Hippocampal formation (tissue), 2 donors: ENCODE results near the gene ERICH6.
"Not testable (repeated sequence)": the region's sequence is repeated elsewhere in the genome, so short reads cannot be mapped to it uniquely, and the experiment has no call there.

Source experiments
- DNase-seq, 2 donors: peaks; one replicate each; lab custom pipeline; 2025; lab: John Stamatoyannopoulos, UW

ERICH6 gene

DNA sequence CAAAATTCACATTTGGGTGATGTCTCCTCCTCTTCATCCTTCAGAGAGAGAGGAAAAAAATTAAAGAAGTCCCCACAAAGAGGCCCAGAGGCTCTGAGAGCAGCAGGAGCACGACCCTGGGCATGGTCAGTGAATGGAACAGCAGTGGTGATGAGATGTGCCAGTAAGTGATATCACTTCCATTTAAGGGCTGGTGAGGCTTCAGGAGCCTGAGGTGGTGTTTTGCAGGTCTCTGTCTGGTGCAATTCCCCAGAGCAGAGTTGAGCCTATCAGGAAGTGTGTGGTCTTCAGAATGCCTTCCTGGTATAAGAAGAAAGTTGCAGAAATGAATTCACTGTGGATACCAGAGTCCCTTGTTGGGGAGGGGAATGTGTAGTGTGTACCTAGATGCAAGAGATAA is 21.4 kb downstream of the ERICH6 start:
- no peak for DNase-seq

GRCh38 chr3:150681057-150681456 is 22.7 kb downstream of the ERICH6 start:
- no peak for DNase-seq

- no peak for DNase-seq
Measured at GRCh38 chr3:150680562-150680961, 23.2 kb downstream of the ERICH6 start.

DNA sequence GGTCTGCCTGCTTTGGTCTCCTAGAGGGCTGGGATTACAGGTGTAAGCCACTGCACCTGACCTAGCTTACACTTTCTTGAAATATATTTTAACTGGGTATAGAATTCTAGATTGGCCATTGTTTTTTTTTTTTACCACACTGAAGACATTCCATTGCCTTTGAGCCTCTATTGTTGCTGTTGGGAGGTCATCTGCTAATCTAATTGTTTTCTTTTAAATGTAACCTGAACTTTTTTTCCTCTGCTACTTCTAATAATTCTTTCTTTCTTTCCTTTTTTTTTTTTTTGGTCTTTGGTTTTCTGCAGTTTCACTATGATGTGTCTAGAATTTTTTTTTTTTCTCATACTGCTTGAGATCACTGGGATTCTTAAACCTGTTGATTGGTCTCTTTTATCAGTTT is 28.1 kb downstream of the ERICH6 start:
- no peak for DNase-seq

DNA sequence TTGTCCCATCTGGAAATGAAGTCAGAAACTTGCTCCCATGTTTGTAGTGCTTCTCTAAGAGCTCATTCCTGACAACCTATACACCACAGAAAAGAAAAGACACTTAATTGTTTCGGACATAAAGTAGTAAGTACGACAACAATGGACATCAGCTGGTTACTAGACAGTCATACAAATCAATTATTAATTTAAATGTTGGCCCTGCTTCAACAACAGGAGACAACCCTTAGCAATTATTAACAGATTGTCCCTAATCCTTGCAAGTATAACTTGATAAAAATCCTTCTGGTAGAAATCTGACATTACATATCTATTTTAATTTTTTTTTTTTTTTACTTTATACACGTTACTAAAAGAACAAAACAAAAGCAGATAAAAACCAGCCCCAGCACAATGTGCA is 29.8 kb downstream of the ERICH6 start:
- DNase-seq = no peak

- DNase-seq = no peak
Measured at GRCh38 chr3:150666167-150666566, 37.6 kb downstream of the ERICH6 start.

DNA sequence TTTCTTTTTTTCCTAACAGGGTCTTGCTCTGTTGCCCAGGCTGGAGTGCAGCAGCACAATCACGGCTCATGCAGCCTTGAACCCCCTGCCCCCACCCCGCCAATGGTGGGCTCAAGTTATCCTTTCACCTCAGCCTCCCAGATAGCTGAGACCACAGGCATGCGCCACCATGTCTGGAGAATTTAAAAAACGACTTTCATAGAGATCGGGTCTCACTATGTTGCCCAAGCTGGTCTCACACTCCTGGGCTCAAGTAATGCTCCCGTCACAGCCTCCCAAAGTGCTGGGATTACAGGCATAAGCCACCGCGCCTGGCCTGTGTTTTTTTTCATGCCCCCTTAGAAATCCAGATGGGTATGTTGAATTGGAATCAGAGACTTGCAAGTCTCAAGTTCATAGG is 40.3 kb downstream of the ERICH6 start:
- no peak for DNase-seq

DNA sequence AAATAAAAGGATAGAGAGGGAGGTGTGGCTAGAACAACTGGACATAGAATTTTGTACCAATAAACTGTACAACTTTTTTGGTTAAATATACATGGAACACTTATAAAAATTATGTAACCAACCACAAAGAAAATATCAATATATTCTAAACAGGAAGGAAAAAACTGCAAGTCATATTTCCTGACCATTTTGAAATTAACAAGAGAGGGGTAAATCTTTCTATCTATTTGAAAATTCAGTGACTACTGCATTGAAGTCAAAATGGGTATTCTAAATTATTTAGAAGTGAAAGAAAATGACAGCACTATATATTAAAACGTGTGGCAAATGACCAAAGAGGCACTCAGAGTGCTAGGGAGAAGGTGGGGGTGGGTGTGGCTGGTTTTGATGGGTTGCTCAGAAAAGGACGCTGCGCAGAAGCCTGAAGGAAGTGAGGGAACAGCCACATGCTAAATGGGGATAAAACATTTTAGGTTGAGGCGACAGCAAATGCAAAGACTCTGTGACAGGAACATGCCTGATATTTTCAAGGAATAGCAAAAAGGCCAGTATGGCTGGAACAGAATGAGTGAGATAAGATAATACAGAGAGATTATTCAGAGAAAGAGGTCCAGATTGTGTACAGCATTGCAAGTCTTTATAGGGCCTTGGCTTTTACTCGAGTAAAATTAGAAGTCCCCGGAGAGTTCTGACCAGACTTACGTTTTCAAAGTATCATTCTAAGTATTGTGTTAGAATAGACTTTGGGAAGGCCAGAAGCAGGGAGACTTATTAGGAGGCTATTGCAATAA is 41.1 kb downstream of the ERICH6 start:
- DNase-seq = no peak

DNA sequence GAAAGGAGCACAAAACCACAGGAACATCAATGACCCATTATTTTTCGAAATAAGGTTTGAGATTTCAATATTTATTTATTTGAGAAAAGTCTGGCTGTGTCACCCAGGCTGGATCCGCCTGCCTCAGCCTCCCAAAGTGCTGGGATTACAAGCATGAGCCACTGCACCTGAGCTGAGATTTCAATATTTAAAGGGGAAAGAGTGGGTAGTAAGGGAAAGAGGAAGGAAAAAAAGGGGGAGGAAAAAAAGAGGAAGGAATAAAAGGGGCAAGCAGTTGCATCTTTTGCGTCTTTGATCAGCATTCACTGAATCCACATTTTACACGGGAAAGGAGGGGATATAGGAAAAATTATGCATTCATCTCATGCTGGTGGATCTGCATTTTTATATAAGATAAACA is 47.4 kb downstream of the ERICH6 start:
- DNase-seq = no peak

DNA sequence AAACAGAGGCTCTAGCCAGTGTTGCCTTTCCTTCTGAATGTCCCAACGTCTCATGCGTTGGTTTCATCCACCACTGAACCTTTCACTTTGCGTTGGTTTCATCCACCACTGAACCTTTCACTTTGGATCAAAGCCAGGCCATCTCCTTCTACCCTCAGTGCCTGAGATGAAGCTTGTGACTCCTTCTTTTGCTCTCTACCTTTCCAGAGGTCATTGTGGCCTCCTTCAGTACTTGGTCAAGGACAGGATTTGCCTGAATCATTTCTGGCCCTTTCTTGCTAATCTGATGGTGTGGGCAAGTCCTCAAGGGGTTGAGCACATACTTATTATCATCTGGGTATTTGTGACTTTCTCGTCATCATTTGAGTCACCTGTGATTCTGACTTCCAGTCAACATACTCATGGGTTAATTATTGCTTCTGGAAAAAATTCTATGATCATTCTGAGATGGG is 50.6 kb downstream of the ERICH6 start:
- DNase-seq = no peak

GRCh38 chr3:150640256-150640655 is 63.5 kb downstream of the ERICH6 start:
- DNase-seq = no peak

DNA sequence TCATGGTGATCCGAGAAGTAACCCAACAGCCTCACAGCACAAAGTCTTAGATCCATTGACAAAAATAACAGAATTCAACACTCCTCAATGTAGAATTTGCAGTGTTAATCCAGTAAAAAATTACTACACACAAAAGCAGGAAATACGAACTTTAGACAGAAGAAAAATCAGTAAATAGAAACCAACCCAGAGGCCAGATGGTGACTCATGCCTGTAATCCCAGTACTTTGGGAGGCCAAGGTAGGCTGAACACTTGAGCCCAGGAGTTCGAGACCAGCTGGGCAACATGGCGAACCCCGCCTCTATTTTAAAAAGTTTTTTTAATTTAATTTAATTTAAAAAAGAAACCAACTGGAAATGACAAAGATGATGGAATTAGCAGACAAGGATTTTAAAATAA is 64.5 kb downstream of the ERICH6 start:
- DNase-seq = no peak

- DNase-seq = no peak
Measured at GRCh38 chr3:150636258-150636657, 67.5 kb downstream of the ERICH6 start.

- no peak for DNase-seq
Measured at GRCh38 chr3:150635526-150635925, 68.2 kb downstream of the ERICH6 start.

DNA sequence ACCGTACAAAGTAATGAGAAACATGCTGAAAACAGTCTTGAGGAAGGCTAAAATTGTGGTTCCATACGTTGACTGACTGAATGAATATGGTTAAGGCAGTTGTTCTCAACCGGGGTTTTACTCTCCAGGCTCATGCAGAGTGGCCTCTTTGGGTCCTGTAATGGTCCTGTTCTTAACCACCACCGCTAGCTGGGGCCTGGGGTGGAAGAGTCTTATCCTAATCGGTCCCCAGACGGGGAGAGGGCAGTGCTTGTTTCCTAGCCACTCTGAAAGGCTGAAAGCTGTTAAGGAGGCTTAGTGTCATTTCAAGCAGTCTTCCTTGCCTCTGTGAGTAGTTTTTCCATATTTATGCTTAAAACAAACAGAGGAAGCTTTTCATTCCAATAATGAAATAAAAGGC is 68.6 kb downstream of the ERICH6 start:
- no peak for DNase-seq

- DNase-seq = no peak
Measured at GRCh38 chr3:150631515-150632221, 72.1 kb downstream of the ERICH6 start.

- no peak for DNase-seq
Measured at GRCh38 chr3:150627557-150627956, 76.2 kb downstream of the ERICH6 start.

DNA sequence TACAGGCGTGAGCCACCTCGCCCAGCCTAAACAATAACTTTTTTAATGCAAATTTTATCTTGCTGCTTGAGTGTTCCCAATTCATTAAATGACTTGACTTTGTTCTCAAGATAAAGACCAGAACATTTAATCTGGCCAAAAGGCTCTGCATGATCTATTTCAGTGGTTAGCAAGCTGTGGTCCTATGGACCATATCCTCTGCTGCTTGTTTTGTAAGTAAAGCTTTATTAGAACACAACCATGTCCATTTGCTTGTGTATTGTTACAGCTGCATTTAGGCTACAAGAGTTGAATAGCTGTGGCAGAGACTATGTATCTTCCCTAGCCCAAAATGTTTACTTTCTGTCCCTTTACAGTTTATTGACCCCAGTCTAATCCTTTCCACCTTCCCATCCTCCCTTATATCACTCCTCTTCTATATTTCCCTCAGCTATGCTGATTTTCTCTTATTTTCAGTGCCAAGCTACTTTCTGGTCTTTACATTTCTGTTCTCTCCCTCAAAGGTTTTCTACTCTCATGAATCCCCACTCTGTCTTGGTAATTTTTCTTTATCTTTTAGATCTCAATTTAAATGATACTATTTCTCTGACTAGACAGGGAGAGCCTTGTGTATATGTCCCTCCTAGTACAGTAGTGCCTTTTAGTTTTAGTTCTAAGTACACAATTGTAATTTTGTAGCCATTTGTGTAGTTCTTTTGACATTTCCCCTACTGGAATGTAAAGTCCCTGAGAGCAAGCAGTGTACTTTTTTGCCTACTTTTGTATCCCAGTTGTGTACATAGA is 77.4 kb downstream of the ERICH6 start:
- no peak for DNase-seq

DNA sequence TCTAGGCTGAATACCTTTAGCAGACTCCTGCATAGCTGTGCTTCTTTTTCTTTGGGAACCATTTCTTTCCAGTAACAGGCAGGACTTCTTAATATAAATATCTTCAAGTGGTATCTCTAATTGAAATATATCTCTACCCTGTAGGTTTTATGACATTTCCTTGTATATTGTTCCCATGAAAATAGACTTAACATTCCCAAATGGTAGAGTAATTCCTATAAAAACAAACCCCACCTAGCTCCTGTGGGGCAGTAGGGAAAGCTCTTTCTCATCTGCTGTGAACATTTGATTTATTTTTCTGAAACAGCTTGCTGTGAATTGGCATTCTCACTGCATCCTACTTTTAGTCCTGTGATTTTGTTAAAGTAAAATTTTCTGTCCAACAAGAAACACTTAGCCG is 79.8 kb downstream of the ERICH6 start:
- DNase-seq = no peak

DNA sequence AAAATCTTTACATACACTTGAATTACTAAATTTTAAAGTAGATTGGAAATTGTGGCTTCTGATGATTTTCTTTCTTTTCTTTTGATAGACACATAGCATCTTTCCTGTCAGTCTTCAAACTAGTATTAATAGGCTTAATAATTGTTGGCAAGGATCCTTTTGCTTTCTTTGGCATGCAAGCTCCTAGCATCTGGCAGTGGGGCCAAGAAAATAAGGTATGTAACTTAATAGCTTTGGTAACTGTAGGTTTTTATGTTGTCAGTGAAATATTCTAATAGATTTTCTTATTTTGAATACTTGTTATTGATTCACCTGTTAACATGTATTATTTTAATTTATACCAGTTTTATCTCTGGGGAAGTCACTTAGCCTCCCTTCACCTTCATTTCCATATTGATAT is 80.8 kb downstream of the ERICH6 start:
- DNase-seq = not testable (repeated sequence)

DNA sequence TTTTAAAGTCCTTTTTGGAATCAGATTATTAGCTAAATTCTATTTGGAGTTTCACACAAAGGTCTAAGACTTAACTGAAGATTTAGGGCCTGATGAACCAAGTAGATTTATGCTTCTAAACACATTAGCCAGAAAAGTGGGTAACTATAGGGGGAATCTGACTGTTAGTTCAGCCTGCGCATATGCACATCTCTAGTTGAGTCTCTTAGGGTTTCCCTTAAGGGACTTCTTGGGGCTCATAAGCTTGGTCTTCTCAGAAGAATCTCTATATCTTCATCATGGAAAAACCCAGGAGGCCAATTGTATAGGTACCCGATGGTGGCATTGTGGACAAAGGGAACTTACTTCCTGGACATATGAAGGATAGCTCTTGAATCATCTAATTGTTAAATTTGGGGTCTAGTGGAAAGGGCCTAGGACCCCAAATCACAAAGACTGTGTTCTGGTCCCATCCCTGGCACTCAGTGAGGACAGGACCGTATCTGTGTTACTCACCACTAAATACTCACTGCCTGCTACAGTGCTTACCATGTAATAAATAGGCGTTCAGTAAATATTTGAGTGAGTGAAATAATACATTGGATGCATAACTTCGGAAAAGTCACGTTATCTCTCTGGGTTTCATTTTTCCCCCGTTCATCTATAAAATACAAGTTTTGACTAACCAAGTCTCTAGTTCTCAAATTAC is 83.6 kb downstream of the ERICH6 start:
- no peak for DNase-seq
